ENCODE measurements around the gene SV2B.
"Not testable (repeated sequence)": the region's sequence is repeated elsewhere in the genome, so short reads cannot be mapped to it uniquely, and the experiment has no call there.

SV2B gene

DNA sequence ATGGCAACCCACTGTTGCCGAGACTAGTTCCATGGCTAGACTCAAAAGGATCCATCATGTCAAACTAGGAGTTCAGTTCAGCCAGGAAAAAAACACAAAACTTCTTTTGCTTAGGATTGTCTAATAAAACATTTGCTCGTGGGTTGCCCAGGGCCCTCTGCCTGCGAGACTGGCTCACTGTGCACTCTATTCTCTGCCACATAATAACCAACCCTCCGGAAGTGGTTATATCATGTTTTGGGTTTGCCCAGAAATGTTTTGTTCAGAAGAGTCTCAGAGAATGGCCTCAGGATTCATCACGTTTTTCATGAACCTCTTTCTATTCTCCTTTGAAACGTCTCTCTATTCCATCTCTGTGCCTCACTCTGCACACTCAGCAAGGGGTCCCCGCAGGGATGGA lies 216.1 kb downstream of the SV2B start:
- no peaks in the 10 kb centered on the region for H3K4me1 ChIP-seq (ENCODE audit: control insufficient read depth, insufficient read depth, low read length)
- H3K27ac ChIP-seq (ENCODE audit: low read depth, low read length), result no peak overlapping the region

GRCh38 chr15:91318516-91318915 lies 218.5 kb downstream of the SV2B start:
- H3K4me3 ChIP-seq (ENCODE audit: low read depth, low read length), result no peak overlapping the region
- H3K27ac ChIP-seq (ENCODE audit: low read depth, low read length), result no peak overlapping the region
- H3K9me3 ChIP-seq (ENCODE audit: control insufficient read depth, insufficient read depth, low read length), result no peaks in the 10 kb centered on the region
- no peak overlapping the region for H3K9ac ChIP-seq (ENCODE audit: low read depth, low read length)
- no peaks in the 10 kb centered on the region for H3K36me3 ChIP-seq (ENCODE audit: control insufficient read depth, insufficient read depth, low read length)
- H3K27me3 ChIP-seq (ENCODE audit: control insufficient read depth, insufficient read depth, low read length), result no peaks in the 10 kb centered on the region
- H3K4me1 ChIP-seq (ENCODE audit: control insufficient read depth, insufficient read depth, low read length), result no peaks in the 10 kb centered on the region

More for the DNA sequence above, 216.1 kb downstream of the SV2B start:
- H3K9me3 ChIP-seq (ENCODE audit: control insufficient read depth, insufficient read depth, low read length), result no peaks in the 10 kb centered on the region
- H3K27me3 ChIP-seq (ENCODE audit: control insufficient read depth, insufficient read depth, low read length), result no peaks in the 10 kb centered on the region
- no peak overlapping the region for H3K9ac ChIP-seq (ENCODE audit: low read depth, low read length)
- no peak overlapping the region for H3K4me3 ChIP-seq (ENCODE audit: low read depth, low read length)
- H3K36me3 ChIP-seq (ENCODE audit: control insufficient read depth, insufficient read depth, low read length), result no peaks in the 10 kb centered on the region

- Histone ChIP-seq H3K27me3 (ENCODE audit: control insufficient read depth, insufficient read depth, low read length) (no peaks in the 10 kb centered on the region), H3K4me1 (ENCODE audit: control insufficient read depth, insufficient read depth, low read length) (no peaks in the 10 kb centered on the region), H3K9ac (ENCODE audit: low read depth, low read length) (no peak overlapping the region), H3K36me3 (ENCODE audit: control insufficient read depth, insufficient read depth, low read length) (no peaks in the 10 kb centered on the region), H3K4me3 (ENCODE audit: low read depth, low read length) (no peak overlapping the region), H3K9me3 (ENCODE audit: control insufficient read depth, insufficient read depth, low read length) (no peaks in the 10 kb centered on the region), H3K27ac (ENCODE audit: low read depth, low read length) (no peak overlapping the region)
Measured at GRCh38 chr15:91318931-91319330, 218.9 kb downstream of the SV2B start.

DNA sequence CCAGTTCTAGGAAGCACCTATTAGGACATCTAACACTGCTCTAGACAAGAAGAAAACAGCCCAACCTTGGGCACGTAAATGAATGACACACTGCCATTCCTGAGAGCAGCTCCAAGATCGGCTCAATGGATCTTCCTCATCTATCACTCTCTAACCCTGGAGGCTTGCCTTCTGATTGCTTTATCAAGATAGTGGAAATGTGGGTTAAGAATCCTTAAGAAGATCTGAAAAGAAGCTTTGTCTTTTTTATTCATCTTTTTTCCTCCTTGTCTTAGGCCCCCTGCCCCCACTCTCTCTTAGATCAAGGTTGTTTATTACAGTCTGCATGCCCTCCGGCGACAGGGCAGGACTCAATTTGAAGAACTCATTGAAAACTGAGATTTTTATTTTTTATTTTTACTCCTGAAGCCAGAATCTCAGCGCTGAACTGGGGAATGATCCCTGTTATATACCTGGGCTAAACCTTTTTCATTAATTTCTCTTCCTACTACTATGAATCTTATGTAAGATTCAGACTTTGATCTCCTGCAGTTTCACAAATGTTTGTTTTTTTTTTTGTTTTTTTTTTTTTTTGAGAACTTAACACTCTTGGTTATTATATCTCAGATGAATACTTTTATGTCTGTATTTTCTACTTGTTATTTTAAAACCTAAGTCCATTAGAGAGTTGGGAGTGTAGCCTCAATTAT lies 219.5 kb downstream of the SV2B start:
- H3K4me3 ChIP-seq (ENCODE audit: low read depth, low read length), result no peak overlapping the region
- H3K9me3 ChIP-seq (ENCODE audit: control insufficient read depth, insufficient read depth, low read length), result no peaks in the 10 kb centered on the region
- no peak overlapping the region for H3K9ac ChIP-seq (ENCODE audit: low read depth, low read length)
- no peaks in the 10 kb centered on the region for H3K36me3 ChIP-seq (ENCODE audit: control insufficient read depth, insufficient read depth, low read length)
- H3K4me1 ChIP-seq (ENCODE audit: control insufficient read depth, insufficient read depth, low read length), result no peaks in the 10 kb centered on the region
- H3K27ac ChIP-seq (ENCODE audit: low read depth, low read length), result no peak overlapping the region
- H3K27me3 ChIP-seq (ENCODE audit: control insufficient read depth, insufficient read depth, low read length), result no peaks in the 10 kb centered on the region

DNA sequence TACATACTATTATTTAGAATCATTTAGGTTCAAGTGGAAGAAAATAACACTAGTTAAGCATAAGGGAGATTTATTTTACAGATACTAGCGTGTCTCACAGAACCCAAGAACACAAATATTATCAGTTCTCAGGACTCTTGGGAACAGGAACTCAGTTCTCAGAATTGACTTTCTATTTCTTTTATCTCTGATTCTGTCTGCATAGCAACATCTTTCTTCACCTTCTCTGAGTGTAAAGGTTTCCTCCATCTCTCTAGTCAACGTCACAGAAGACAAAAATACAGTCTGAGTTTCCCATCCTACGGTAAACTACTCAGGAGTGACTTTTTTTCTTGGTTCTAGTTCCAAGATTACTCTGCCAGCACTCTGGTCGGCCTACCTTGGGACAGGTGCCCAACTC lies 220.0 kb downstream of the SV2B start:
- Histone ChIP-seq H3K4me1 (ENCODE audit: control insufficient read depth, insufficient read depth, low read length) (no peaks in the 10 kb centered on the region), H3K36me3 (ENCODE audit: control insufficient read depth, insufficient read depth, low read length) (no peaks in the 10 kb centered on the region), H3K9ac (ENCODE audit: low read depth, low read length) (no peak overlapping the region), H3K27me3 (ENCODE audit: control insufficient read depth, insufficient read depth, low read length) (no peaks in the 10 kb centered on the region), H3K9me3 (ENCODE audit: control insufficient read depth, insufficient read depth, low read length) (no peaks in the 10 kb centered on the region), H3K4me3 (ENCODE audit: low read depth, low read length) (no peak overlapping the region), H3K27ac (ENCODE audit: low read depth, low read length) (no peak overlapping the region)

DNA sequence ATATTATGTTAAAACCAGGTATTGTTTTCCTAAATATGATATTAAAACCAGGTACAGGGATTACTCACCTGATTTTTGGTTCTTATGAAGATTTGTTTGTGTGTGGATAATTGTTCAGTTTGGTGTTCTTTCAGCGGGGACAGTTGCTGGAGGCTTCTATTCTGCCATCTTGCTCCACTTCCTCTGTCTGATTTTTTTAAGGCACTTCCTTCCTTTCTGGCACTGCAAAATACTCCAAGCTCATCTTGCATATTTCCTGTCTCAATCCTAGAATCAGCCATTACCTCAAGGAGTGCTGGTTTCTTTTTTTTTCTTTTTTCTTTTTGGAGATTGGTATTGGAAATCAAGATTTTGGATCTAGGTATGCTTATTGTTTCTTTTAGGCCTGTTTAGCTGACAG lies 229.9 kb downstream of the SV2B start:
- Histone ChIP-seq H3K9me3 (ENCODE audit: control insufficient read depth, insufficient read depth, low read length) (no peaks in the 10 kb centered on the region), H3K9ac (ENCODE audit: low read depth, low read length) (no peak overlapping the region), H3K27ac (ENCODE audit: low read depth, low read length) (no peak overlapping the region), H3K27me3 (ENCODE audit: control insufficient read depth, insufficient read depth, low read length) (no peaks in the 10 kb centered on the region), H3K36me3 (ENCODE audit: control insufficient read depth, insufficient read depth, low read length) (no peaks in the 10 kb centered on the region), H3K4me3 (ENCODE audit: low read depth, low read length) (no peak overlapping the region), H3K4me1 (ENCODE audit: control insufficient read depth, insufficient read depth, low read length) (no peaks in the 10 kb centered on the region)

DNA sequence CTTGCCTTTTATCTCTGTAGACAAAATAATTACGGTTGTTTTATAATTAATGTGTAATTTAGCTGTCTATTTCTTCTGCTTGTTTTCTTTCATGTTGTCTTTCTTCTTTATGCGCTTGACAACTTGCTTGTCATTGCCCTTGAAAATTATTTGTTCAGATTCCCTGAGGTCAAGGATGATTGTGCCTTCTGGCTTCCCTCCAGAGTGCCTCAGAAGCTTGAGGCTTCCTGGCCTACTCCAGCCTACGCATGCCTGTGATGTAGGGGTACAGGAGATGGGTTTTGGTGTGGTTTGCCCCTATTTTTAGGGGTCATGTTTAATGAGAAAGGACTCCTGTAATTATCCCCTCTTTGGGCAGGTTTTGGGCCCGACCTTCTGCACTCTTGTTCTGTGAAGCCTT lies 231.5 kb downstream of the SV2B start:
- no peaks in the 10 kb centered on the region for H3K9me3 ChIP-seq (ENCODE audit: control insufficient read depth, insufficient read depth, low read length)
- no peak overlapping the region for H3K9ac ChIP-seq (ENCODE audit: low read depth, low read length)
- H3K27ac ChIP-seq (ENCODE audit: low read depth, low read length), result no peak overlapping the region
- no peak overlapping the region for H3K4me3 ChIP-seq (ENCODE audit: low read depth, low read length)
- H3K4me1 ChIP-seq (ENCODE audit: control insufficient read depth, insufficient read depth, low read length), result no peaks in the 10 kb centered on the region
- H3K27me3 ChIP-seq (ENCODE audit: control insufficient read depth, insufficient read depth, low read length), result no peaks in the 10 kb centered on the region
- H3K36me3 ChIP-seq (ENCODE audit: control insufficient read depth, insufficient read depth, low read length), result no peaks in the 10 kb centered on the region

DNA sequence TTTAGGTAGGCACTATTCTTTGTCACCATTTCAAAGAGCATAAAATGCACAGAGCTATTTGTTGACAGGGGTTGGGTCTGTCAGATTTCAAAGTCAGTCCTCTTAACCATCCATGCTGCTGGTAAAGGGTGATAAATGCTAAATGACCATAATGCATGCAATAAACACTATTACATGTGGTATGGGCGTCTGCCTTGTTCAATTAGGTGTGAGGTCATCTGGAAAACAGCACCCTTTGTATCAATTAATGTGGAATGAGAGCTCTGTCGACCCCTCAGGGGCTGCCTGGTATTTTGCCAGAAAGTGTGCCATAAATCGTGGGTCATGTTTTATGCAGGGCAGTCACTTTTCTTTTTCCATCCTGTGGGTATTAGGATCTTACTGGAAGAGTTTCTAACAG lies 235.6 kb downstream of the SV2B start:
- H3K27ac ChIP-seq (ENCODE audit: low read depth, low read length), result no peak overlapping the region
- no peaks in the 10 kb centered on the region for H3K27me3 ChIP-seq (ENCODE audit: control insufficient read depth, insufficient read depth, low read length)
- H3K4me3 ChIP-seq (ENCODE audit: low read depth, low read length), result no peak overlapping the region
- H3K9ac ChIP-seq (ENCODE audit: low read depth, low read length), result no peak overlapping the region
- H3K4me1 ChIP-seq (ENCODE audit: control insufficient read depth, insufficient read depth, low read length), result no peaks in the 10 kb centered on the region
- no peaks in the 10 kb centered on the region for H3K9me3 ChIP-seq (ENCODE audit: control insufficient read depth, insufficient read depth, low read length)
- no peaks in the 10 kb centered on the region for H3K36me3 ChIP-seq (ENCODE audit: control insufficient read depth, insufficient read depth, low read length)

DNA sequence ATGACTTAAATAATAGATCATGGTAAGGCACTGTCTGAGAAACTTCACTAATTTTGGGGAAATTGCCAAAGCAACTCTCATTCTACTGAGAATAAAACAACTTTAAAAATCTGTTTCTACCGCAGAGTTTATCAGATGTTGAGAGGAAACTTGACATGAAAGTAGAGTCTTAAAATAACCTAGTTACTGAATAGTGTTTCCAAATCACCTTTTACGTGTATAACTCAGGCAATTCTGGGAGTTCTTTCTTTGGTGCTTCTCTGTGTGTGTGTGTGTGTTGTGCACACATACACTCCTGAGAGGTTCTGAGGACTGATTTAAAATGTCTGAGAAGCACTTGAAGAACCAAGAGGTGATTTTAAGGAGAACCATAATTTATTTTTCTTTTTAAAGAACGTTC lies 236.6 kb downstream of the SV2B start:
- no peak overlapping the region for H3K9ac ChIP-seq (ENCODE audit: low read depth, low read length)
- H3K4me1 ChIP-seq (ENCODE audit: control insufficient read depth, insufficient read depth, low read length), result no peaks in the 10 kb centered on the region
- no peaks in the 10 kb centered on the region for H3K9me3 ChIP-seq (ENCODE audit: control insufficient read depth, insufficient read depth, low read length)
- no peaks in the 10 kb centered on the region for H3K36me3 ChIP-seq (ENCODE audit: control insufficient read depth, insufficient read depth, low read length)
- H3K27ac ChIP-seq (ENCODE audit: low read depth, low read length), result no peak overlapping the region
- H3K4me3 ChIP-seq (ENCODE audit: low read depth, low read length), result no peak overlapping the region
- no peaks in the 10 kb centered on the region for H3K27me3 ChIP-seq (ENCODE audit: control insufficient read depth, insufficient read depth, low read length)

GRCh38 chr15:91338766-91339165 lies 238.7 kb downstream of the SV2B start:
- H3K36me3 ChIP-seq (ENCODE audit: control insufficient read depth, insufficient read depth, low read length), result no peaks in the 10 kb centered on the region
- H3K27ac ChIP-seq (ENCODE audit: low read depth, low read length), result no peak overlapping the region
- H3K27me3 ChIP-seq (ENCODE audit: control insufficient read depth, insufficient read depth, low read length), result no peaks in the 10 kb centered on the region
- H3K4me3 ChIP-seq (ENCODE audit: low read depth, low read length), result no peak overlapping the region
- no peaks in the 10 kb centered on the region for H3K9me3 ChIP-seq (ENCODE audit: control insufficient read depth, insufficient read depth, low read length)
- no peaks in the 10 kb centered on the region for H3K4me1 ChIP-seq (ENCODE audit: control insufficient read depth, insufficient read depth, low read length)
- H3K9ac ChIP-seq (ENCODE audit: low read depth, low read length), result no peak overlapping the region

DNA sequence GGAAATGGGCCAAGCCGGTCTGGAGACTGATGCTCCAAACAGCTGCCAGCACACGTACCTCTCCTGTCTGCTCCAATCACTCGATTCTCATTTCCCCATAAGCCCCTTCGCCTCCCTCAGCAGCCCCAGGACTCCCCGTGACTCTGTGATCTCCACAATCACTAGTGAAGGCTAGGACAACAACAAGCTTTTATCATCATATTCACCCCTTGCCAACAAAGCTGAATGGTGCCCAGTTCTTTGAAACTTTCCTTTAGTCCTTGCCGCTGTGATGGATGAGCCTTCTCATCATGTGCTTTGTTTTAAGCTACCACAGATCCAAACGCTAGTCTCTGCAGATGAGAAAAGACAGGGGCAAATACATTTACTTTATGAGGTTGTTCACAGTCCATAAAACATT lies 242.0 kb downstream of the SV2B start:
- Histone ChIP-seq H3K27ac (ENCODE audit: low read depth, low read length) (no peak overlapping the region), H3K27me3 (ENCODE audit: control insufficient read depth, insufficient read depth, low read length) (no peaks in the 10 kb centered on the region), H3K36me3 (ENCODE audit: control insufficient read depth, insufficient read depth, low read length) (no peaks in the 10 kb centered on the region), H3K9ac (ENCODE audit: low read depth, low read length) (no peak overlapping the region), H3K9me3 (ENCODE audit: control insufficient read depth, insufficient read depth, low read length) (no peaks in the 10 kb centered on the region), H3K4me1 (ENCODE audit: control insufficient read depth, insufficient read depth, low read length) (no peaks in the 10 kb centered on the region), H3K4me3 (ENCODE audit: low read depth, low read length) (no peak overlapping the region)

- not testable (repeated sequence) for H3K36me3 ChIP-seq (ENCODE audit: control insufficient read depth, insufficient read depth, low read length); H3K9ac ChIP-seq (ENCODE audit: low read depth, low read length); H3K4me1 ChIP-seq (ENCODE audit: control insufficient read depth, insufficient read depth, low read length); H3K4me3 ChIP-seq (ENCODE audit: low read depth, low read length); H3K9me3 ChIP-seq (ENCODE audit: control insufficient read depth, insufficient read depth, low read length); H3K27me3 ChIP-seq (ENCODE audit: control insufficient read depth, insufficient read depth, low read length); H3K27ac ChIP-seq (ENCODE audit: low read depth, low read length)
Measured at GRCh38 chr15:91344912-91345311, 244.9 kb downstream of the SV2B start.

All from HUES48 (cell line).